ENCODE measurements around the gene LRRC27. TPM values are rescaled to one million over a fixed set of nuclear protein-coding genes. Genes with fewer than 3 reads are reported as not detected.

The LRRC27 gene
- total RNA-seq, 1 experiment from 2014 or later, result 4.1 TPM

DNA sequence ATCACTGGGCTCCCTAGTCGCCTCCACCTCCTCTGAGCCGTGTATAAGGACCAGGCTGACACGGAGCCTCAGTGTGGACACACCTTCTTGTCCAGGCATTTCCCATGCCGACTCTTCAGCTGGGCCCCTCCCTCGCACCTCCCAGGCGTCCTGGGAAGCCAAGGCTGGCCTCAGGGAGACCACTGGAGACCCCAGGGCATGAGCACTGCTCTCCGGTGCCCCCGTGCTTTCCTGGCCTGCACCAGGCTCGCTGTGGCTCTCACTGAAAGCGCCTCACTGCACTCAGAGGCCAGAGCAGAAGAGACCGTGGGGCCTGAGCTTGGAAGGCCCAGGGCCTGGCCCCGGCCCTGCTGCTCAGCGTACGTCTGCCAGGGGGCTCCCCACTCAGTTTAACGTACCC, 31.4 kb downstream of the LRRC27 start:
- H3K9me2 ChIP-seq (ENCODE audit: insufficient read depth), result no peaks in the 10 kb centered on the region
- no peak overlapping the region for H3K27ac ChIP-seq (ENCODE audit: low read depth, low read length)
- CTCF ChIA-PET, result no interaction called here
- H3K4me1 ChIP-seq (ENCODE audit: control insufficient read depth in 1 of 2, insufficient read depth in 2 of 2, low read length in 2 of 2), result no peaks in the 10 kb centered on the region
- POLR2A ChIA-PET, result no interaction called here
- no peaks in the 10 kb centered on the region for H4K20me1 ChIP-seq (ENCODE audit: insufficient read depth)
- H3K9me3 ChIP-seq (ENCODE audit: control insufficient read depth in 1 of 2, insufficient read depth in 1 of 2, low read depth in 1 of 2, low read length in 2 of 2), result no peaks in the 10 kb centered on the region
- H3K36me3 ChIP-seq (ENCODE audit: control insufficient read depth in 1 of 2, insufficient read depth in 2 of 2, low read length in 2 of 2), result no peaks in the 10 kb centered on the region
- no TSS peak for BruUV-seq (replicated peaks)
- no peak overlapping the region for H3K4me2 ChIP-seq (ENCODE audit: low read length)
- RAD21 ChIA-PET (ENCODE audit: low non-redundant PET in 1 of 2, low total read pairs in 2 of 2, uncharacterized antibody in 2 of 2, unreplicated experiment in 2 of 2), result no interaction called here
- DNase-seq (ENCODE audit: low read depth, low spot score), result no peak
- no peak overlapping the region for H3K9ac ChIP-seq (ENCODE audit: low read length)
- no peak for TF ChIP-seq JUND (IDR thresholded peaks at IDR 0.05)
- TF ChIP-seq CBX3 (IDR thresholded peaks at IDR 0.05; ENCODE audit: low read depth), result no peak
- TF ChIP-seq EZH2 (IDR thresholded peaks at IDR 0.05), result no peak
- TF ChIP-seq, protein P1, sequence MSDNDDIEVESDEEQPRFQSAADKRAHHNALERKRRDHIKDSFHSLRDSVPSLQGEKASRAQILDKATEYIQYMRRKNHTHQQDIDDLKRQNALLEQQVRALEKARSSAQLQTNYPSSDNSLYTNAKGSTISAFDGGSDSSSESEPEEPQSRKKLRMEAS (IDR thresholded peaks at IDR 0.05), result no peak
- no peak for TF ChIP-seq POLR2AphosphoS5 (IDR thresholded peaks at IDR 0.05; ENCODE audit: low read depth, low read length)
- TF ChIP-seq, protein P2, sequence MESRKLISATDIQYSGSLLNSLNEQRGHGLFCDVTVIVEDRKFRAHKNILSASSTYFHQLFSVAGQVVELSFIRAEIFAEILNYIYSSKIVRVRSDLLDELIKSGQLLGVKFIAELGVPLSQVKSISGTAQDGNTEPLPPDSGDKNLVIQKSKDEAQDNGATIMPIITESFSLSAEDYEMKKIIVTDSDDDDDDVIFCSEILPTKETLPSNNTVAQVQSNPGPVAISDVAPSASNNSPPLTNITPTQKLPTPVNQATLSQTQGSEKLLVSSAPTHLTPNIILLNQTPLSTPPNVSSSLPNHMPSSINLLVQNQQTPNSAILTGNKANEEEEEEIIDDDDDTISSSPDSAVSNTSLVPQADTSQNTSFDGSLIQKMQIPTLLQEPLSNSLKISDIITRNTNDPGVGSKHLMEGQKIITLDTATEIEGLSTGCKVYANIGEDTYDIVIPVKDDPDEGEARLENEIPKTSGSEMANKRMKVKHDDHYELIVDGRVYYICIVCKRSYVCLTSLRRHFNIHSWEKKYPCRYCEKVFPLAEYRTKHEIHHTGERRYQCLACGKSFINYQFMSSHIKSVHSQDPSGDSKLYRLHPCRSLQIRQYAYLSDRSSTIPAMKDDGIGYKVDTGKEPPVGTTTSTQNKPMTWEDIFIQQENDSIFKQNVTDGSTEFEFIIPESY (IDR thresholded peaks at IDR 0.05; ENCODE audit: extremely low read depth, insufficient replicate concordance, low read length), result no peak
- H2AFZ ChIP-seq (ENCODE audit: low read depth, low read length, poor library complexity, severe bottlenecking), result no peak overlapping the region
- no peaks in the 10 kb centered on the region for H3K27me3 ChIP-seq (ENCODE audit: insufficient read depth, low read length)
- H3K4me3 ChIP-seq (replicated peaks in 1 of 2; ENCODE audit: low read depth in 1 of 2, low read length in 2 of 2), result no peak overlapping the region
- intact Hi-C loops (cut with micrococcal nuclease), result no loop called here
- no peaks in the 10 kb centered on the region for H3K79me2 ChIP-seq (ENCODE audit: insufficient read depth, low read length)
- no peak for ATAC-seq

DNA sequence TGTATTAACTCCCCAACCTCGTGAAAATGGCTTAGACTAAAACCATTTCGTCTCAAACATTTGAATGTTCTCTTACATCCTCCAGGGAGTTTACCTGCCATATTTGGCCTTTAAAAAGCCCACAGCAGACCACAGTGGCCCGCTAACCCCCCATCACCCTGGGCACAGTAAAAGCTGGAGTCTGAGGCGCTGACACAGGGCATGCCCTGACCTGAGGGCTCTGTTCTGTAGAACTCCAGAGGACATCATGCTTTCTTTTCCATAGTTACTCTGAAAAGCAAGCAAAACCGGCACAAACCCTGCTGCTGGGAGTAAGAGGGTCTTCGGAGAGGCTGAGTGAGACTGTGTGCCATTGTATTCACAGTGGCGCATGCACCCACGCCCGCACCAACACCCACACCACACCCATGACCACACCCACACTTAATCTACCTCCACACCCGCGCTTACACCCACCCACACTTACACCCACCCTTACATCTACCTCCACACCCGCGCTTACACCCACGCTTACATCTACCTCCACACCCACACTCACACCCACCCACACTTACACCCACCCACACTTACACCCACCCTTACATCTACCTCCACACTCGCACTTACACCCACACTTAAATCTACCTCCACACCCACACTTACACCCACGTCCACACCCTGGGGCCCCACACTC, 32.1 kb downstream of the LRRC27 start:
- no peak for DNase-seq (ENCODE audit: low read depth, low spot score)
- intact Hi-C loops (cut with micrococcal nuclease), result no loop called here
- no peak overlapping the region for H2AFZ ChIP-seq (ENCODE audit: low read depth, low read length, poor library complexity, severe bottlenecking)
- no peak for ATAC-seq
- H3K36me3 ChIP-seq (ENCODE audit: control insufficient read depth in 1 of 2, insufficient read depth in 2 of 2, low read length in 2 of 2), result no peaks in the 10 kb centered on the region
- H3K4me1 ChIP-seq (ENCODE audit: control insufficient read depth in 1 of 2, insufficient read depth in 2 of 2, low read length in 2 of 2), result no peaks in the 10 kb centered on the region
- H3K27me3 ChIP-seq (ENCODE audit: insufficient read depth, low read length), result no peaks in the 10 kb centered on the region
- no peak overlapping the region for H3K27ac ChIP-seq (ENCODE audit: low read depth, low read length)
- H4K20me1 ChIP-seq (ENCODE audit: insufficient read depth), result no peaks in the 10 kb centered on the region
- ChIA-PET RAD21 (ENCODE audit: low non-redundant PET in 1 of 2, low total read pairs in 2 of 2, uncharacterized antibody in 2 of 2, unreplicated experiment in 2 of 2) (no interaction called here), CTCF (no interaction called here), POLR2A (no interaction called here)
- no peak overlapping the region for H3K4me3 ChIP-seq (replicated peaks in 1 of 2; ENCODE audit: low read depth in 1 of 2, low read length in 2 of 2)
- H3K4me2 ChIP-seq (ENCODE audit: low read length), result no peak overlapping the region
- H3K9me3 ChIP-seq (ENCODE audit: control insufficient read depth in 1 of 2, insufficient read depth in 1 of 2, low read depth in 1 of 2, low read length in 2 of 2), result no peaks in the 10 kb centered on the region
- no peak for TF ChIP-seq SIN3A (IDR thresholded peaks at IDR 0.05; ENCODE audit: low read depth)
- TF ChIP-seq, protein P3, sequence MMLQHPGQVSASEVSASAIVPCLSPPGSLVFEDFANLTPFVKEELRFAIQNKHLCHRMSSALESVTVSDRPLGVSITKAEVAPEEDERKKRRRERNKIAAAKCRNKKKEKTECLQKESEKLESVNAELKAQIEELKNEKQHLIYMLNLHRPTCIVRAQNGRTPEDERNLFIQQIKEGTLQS (IDR thresholded peaks at IDR 0.05), result no peak
- TF ChIP-seq CBX3 (IDR thresholded peaks at IDR 0.05; ENCODE audit: low read depth), result no peak
- TF ChIP-seq ELF1 (IDR thresholded peaks at IDR 0.05; ENCODE audit: borderline replicate concordance, low read depth), result no peak
- no TSS peak for BruUV-seq (replicated peaks)
- no peak overlapping the region for H3K9ac ChIP-seq (ENCODE audit: low read length)
- no peaks in the 10 kb centered on the region for H3K79me2 ChIP-seq (ENCODE audit: insufficient read depth, low read length)
- no peaks in the 10 kb centered on the region for H3K9me2 ChIP-seq (ENCODE audit: insufficient read depth)
